ENCODE measurements around the gene LGALS14.
"Not testable (repeated sequence)": the region's sequence is repeated elsewhere in the genome, so short reads cannot be mapped to it uniquely, and the experiment has no call there.

Gene LGALS14

DNA sequence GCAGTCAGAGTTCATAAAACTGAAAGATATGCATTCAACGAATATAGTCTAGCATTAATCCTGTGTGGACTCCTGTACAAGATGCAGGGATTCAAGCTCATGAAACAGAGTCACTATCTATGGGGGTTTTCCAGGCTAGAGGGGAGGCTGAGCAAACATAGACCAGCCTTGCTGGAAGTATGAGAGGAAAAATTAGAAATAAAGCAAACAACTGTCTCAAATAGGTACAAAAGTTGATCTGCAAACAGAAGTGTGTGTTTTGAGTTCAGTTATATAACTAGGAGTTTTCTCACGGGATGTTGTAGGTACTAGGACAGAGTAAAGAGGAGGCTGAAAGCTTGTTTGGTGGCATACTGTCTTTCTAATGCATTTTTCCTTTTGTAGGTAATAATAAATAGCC is 8.5 kb upstream of the LGALS14 start:
- no peak for DNase-seq (ENCODE audit: low spot score)

DNA sequence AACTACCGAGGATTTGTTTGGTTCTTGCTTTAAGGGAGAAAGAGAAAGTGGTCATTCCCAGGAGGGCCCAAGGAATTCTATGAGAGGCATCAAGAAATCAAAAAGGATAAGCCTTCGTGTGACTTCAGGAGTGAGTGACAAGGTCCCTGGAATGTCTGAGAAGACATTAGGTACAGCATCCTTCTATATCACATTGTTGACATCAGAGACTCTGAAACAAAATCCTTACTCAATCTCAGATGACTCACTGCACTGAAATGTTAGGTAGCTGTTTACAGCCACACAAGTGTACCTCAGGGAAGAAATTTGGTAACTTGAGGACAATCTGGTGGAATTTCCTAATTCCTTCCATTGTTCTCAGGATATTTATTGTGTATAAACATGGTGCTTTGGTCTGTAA is 7.9 kb upstream of the LGALS14 start:
- no peak for DNase-seq (ENCODE audit: low spot score)

DNA sequence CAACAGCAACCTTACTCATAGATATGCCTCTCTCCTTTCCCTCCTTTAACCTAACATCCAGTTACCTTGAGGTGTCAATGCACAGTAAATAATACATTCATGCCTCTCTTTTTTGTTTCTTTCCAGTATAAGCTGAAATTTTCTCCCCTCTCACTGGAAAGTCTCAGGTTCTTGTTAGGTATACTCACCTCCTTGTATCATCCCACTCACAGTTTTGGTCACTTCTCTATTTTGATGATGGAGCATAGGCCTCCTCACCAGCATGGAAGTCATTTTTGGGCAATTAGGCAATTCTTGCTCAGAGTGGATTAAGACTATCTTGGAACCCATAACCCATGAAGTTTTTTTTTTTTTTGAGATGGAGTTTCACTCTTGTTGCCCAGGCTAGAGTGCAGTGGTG is 5.7 kb upstream of the LGALS14 start:
- no peak for DNase-seq (ENCODE audit: low spot score)

DNA sequence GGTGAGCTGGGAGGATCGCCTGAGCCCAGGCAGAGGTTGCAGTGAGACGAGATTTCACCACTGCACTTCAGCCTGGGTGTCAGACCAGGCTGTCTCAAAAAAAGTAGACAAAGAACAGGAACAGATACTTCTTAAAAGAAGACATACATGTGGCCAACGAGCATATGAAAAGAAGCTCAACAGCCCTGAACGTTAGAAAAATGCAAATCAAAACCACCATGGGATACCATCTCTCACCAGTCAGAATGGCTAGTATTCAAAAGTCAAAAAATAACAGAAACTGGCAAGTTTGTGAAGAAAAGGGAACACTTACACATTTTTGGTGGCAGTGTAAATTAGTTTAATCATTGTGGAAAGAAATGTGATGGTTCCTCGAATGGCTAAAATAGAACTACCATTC is 3.0 kb upstream of the LGALS14 start:
- DNase-seq (ENCODE audit: low spot score), result no peak

DNA sequence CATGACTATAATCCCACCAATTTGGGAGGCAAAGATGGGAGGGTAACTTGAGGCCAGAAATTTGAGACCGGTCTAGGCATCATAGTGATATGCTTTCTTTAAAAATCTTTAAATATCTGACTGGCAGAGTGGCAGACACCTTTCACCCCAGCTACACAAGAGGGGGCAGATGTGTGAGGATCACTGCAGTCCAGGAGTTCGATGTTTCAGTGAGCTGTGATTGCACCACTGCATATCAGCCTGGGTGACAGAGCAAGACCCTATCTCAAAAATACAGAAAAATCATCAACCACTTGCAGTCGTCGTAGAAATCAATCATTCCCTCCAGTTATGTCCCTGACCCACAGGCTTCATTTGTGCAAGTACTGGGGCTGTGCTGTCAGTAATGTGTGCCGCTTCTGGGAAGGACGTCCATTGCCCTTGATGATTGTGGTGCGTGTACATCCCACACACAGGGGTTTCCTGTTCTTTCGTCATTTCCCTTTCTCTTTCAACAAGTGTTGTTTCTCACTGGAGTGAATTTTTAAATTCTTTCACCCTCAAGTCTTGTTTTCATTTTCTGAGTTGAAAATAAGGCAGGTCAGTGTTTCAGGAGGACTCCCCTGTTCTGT is 1.4 kb downstream of the LGALS14 start:
- DNase-seq (ENCODE audit: low spot score), result no peak

DNA sequence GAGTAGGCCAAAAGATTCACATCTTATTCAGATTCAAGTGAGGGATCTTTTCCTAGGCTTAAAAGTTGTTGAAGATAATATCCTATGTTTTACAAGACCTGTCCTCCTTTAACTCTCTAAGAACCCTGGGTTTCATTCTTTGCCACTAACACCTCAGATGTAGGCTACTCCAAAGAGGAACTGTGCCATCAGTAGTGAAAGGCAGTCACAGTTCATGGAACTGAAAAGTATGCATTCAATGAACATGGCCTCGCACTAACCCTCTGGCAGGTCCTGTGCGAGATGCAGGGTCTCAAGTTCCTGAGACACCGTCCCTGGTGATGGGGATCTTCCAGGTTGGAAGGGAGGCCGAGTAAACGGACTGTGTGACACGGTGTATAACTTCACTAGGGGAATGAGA is 4.3 kb downstream of the LGALS14 start:
- DNase-seq (ENCODE audit: low spot score), result no peak

DNA sequence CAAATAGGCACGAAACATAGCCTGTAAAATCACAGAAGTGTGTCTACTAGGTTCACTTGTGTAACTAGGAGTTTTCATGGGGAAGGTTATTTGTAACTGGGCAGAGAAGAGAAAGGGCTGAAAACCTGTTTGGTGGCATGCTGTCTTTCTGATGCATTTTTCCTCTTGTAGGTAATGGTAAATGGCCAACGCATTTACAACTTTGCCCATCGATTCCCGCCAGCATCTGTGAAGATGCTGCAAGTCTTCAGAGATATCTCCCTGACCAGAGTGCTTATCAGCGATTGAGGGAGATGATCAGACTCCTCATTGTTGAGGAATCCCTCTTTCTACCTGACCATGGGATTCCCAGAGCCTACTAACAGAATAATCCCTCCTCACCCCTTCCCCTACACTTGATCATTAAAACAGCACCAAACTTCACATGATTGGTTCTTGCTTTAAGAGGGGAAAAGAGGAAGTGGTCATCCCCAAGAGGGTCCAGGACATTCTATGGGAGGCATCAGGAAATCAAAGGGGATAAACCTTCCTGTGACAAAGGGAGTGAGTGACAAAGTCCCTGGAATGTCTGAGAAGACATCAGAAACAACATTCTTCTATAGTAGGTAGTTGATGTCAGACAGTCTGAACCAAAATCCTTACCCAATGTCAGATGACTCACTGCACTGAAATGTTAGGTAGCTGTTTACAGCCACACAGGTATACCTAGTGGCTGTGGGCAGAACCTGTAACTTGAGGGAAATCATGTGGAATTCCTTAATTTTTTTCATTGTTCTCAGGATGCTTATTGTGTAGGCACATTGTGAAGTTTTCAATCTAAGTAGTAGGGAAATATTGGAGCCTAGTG is 5.0 kb downstream of the LGALS14 start:
- DNase-seq (ENCODE audit: low spot score), result no peak

DNA sequence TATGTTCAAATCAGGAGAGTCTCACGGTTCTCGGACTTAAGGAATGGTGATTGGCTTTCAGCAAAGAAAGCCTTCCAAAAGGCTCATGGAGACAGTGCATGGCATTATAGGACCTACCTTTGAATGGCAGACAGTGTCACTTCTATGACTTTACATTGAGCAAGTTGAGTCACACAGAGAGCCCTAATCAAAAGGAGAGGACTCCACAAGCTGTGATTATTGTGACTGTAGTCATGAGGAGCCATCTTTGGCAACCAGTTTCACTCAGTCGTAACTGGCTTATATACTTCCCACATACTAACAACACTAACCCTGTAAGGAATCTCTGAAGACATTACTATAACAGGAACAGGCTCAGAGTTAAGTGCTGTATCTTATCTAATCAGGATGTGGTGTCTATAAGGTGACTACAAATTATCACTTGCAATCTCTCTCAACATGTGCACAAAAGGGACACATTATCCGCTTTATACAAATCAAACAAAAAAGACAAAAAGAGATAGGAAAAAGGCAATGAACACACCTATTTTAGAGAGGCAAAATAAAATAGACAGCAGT is 6.1 kb downstream of the LGALS14 start:
- no peak for DNase-seq (ENCODE audit: low spot score)

DNA sequence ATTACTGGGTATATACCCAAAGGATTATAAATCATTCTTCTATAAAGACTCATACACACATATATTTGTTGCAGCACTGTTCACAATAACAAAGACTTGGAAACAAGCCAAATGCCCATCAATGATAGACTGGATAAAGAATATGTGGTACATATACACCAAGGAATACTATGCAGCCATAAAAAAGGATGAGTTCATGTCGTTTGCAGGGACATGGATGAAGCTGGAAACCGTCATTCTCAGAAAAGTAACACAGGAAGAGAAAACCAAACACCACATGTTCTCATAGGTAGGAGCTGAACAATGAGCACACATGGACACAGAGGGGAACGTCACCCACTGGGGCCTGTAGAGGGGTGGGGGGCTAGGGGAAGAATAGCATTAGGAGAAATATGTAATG is 15.9 kb downstream of the LGALS14 start:
- DNase-seq (ENCODE audit: low spot score), result not testable (repeated sequence)

DNA sequence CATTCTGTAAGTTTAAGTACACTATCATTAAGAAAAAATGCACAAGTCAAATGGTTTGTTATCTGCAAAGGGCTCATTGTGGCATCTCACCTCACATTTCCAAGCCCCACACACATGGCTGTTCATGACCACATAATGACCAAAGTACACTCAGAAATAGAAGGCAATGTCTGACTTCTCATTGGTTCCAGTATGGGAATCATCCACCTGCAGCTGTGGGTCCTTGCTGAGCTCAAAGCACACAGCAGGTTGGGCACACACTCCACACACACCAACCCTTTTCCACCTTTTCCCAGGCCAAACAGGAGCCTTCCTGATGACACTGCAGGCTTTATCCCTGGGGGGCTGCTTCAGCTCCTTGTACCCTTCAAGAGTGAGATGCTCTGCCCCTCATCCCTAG is 21.7 kb downstream of the LGALS14 start:
- DNase-seq (ENCODE audit: low spot score), result no peak

DNA sequence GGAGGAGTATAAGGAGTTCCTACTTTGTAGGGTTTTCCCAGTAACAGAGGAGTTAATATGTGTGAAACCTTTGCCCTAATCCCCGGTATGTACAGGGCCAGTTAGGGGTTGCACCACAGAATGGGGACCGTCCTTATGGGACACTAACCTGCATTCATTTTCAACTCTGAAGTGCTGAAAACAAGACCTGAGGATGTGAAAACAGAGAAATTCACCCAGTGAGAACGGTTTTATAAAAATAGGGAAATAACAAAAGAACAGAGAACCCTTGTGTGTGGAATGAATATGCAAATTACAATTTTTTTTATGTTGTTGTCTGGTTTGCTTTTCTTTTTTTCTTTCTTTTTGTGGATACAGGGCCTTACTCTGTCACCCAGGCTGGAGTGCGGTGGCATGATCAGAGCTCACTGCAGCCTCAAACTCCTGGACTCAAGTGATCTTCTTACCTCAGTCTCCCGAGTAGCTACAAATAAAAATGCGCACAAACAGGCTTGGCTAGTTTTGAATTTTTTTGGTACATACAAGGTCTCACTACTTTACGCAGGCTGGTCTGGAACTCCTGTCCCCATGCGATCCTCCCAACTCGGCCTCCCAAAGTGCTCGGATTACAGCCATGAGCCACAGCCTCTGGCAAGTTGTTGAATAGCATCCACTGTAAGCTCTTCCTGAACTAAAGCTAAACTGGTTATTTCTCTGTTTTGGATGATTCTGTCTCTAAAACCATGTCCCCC is 23.0 kb downstream of the LGALS14 start:
- no peak for DNase-seq (ENCODE audit: low spot score)

DNA sequence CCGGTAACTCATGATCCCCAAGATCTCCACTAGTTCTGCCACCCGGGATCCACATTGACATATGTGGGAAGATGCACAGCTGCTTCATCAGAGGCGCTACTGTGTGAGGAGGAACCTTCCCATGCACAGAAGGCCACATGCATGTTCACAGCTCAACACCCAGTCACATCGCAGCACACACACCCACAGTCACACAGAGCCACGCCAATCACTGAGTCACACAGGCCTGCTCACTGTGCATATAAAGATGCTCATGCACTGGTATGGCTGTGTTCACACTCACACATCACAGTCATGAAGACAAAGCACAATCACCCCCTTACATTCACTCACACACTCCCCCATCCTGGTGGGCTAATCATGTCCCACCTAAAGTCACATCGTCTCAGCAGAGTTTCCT is 23.8 kb downstream of the LGALS14 start:
- no peak for DNase-seq (ENCODE audit: low spot score)

DNA sequence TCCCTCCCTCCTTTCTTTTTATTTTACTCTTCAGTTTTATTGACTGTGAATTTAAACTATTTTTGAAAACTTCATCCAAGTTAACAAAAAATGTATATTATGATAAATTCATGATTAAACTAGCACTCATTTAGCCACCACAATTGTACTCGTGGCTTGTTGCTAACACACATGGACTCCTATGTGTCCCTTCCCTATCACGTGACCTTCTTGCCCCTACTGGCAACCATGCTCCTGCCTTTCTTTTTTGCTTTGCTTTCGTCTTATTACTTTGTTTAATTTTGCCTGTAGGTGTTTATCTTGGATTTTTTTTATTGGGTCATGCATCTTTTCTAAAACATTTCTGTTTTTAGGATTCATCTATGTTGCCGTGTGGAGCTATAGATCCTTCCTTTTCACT is 25.3 kb downstream of the LGALS14 start:
- no peak for DNase-seq (ENCODE audit: low spot score)

DNA sequence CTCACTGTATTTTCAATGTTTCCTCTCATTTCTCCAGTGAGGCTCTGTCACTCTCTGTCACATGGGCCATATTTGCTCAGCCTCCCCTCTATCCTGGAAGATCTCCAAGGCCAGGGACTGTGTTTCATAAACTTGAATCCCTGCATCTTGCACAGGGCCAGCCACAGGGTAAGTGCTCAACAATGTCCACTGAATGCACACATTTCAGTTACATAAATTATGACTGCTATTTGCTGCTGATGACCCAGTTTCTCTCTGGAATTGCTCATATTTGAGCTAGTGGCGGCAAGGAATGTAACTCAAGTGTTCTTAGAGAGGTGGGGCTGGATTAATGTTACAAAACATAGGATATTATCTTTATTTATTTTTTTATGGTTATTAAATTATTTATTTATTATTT is 27.4 kb downstream of the LGALS14 start:
- no peak for DNase-seq (ENCODE audit: low spot score)

DNA sequence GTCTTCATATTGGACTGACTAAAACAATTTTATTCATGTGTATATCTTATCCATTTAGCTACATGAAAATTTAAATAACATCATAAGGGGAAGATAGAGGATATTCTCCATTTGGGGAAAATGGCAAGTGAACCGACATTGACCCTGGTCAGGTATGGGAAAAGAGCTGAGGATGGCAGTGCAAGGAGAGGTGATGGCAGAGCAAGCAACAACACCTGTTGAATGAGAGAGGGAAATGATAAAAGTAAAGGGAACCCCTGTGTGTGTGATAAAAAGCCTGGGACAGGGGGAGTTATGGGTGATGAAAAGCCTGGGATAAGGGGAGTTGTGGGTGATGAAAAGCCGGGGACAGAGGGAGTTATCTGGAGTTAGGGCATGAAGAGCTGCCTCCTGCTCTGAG is 29.6 kb downstream of the LGALS14 start:
- DNase-seq (ENCODE audit: low spot score), result no peak

DNA sequence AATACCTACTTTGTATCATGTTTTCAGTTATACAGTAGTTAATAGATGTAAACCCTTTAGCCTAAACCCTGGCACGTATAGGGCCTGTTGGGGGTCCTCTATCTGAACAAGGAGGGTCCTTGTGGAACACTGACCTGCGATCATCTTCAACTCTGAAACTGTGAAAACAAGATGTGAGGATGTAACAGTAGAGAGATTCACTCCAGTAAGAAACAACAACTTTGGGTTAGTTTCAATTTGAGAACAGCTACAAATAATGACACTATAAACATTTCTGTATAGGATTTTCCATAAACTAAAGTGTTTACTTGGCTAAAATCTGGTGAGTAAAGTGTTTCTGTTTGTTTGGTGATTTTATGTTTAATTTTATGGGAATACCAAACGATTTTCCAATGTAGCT is 31.4 kb downstream of the LGALS14 start:
- DNase-seq (ENCODE audit: low spot score), result no peak

DNA sequence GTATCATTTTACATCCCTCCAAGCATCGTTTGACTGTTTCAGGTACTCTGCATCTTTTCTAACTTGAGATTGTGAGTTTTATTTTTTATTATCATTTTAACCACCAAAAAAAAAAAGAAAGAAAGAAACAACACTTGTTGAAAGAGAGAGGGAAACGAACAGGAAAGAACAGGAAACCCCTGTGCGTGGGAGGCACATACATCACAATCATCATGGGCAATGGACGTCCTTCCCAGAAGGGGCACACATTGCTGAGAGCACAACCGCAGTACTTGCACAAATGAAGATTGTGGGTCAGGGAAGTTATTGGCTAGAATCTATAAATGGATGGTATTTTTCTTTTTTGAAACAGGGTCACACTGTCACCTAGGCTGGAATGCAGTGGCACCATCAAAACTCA is 31.8 kb downstream of the LGALS14 start:
- no peak for DNase-seq (ENCODE audit: low spot score)

DNA sequence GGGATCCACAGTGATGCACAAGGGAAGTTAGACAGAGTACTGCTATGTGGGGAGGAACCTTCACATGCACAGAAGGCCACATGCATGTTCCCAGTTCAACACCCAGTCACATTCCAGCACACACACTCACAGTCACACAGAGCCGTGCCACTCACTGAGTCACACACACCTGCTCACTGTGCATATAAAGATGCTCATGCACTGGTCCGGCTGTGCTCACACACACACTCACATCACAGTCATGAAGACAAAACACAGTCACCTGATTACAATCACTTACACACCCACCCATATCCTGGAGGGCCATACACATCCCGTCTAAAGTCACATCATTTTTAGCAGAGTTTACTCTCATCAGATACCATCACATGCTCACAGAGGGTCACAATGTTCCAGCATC is 33.1 kb downstream of the LGALS14 start:
- no peak for DNase-seq (ENCODE audit: low spot score)

DNA sequence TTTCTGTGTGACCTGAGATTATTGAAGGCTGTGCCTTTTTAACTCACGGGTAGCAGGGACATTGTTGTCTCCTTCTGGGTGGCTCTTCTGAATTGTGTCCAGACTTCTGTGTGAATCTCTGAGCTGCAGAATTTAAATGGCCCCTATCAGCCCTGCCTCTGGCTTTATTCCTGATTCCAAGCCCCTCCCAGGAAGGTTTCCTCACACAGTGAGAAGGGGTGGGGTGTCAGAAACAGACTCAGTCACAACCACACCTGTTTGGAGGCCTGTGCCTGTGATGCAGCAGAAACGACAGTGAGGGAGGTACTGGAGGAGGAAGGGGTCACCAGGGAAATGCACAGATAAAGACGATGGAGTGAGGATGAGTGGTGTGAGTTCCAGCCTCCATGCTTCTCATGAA is 33.6 kb downstream of the LGALS14 start, which contains the start of gene CLC:
Gene CLC (minus strand): TSS at position 139 of the 400 bp plus-strand sequence. CDS start 77 bp downstream, at position 62.
- DNase-seq (ENCODE audit: low spot score), result no peak

DNA sequence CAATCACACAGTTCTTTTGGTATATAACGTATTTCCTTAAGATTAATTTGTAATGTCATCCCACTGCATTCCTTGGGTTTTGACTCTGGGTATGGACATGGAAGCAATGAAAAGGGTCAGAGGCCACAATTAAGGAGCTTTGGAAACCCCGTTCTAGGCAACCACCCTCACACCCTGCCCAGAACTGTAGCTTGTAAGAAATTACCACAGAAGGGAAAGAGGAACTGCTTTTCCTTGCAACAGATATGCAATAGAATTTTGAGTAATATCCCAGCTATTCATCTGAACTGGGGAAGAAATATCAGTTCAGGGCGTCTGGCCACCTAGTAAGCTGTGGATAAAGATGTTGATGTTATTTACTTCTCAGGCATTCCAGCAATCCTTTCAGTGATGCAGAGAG is 34.5 kb downstream of the LGALS14 start:
- DNase-seq (ENCODE audit: low spot score), result no peak

DNA sequence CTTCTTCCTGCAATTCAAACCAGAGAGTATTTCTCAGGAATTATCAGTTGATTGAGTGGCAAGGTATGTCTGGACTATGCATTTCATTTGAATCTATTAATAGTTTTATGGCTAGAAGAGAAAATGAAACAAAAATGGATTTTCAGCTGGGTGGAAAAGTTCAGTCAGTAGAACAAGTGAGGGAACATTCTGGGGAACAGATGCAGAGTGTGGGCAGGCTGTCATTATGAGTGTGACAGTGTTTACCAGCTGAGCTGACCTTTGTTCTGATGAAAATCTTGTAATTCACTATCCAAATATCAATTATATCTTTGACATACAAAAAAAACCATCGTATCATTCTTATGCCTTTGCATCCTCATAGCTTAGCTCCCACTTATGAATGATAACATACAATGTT is 36.1 kb downstream of the LGALS14 start:
- no peak for DNase-seq (ENCODE audit: low spot score)

DNA sequence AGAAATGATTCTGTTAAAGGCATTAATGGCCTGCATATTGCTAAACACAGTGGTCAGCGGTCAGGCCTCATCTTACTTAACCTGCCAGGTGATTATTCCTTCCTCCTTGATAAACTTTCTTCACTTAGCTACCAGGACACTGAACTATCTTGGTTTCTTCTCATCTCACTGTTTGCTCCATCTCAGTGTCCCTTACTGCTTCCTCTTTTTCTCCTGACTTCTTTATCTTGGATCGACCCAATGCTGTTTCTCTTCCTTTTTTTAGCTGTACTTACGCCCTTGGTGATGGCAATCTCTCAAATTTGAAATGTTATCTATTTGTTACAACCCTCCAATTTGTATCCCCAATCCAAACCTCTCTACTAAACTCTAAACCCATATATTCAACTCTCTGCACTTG is 41.4 kb downstream of the LGALS14 start:
- no peak for DNase-seq (ENCODE audit: low spot score)

Data from cerebellar cortex (tissue), 1 donor.